Measurements from ENCODE around the gene FGFBP3.

FGFBP3 gene

GRCh38 chr10:91887272-91888076, 21.8 kb downstream of the FGFBP3 start:
- Mint-ChIP-seq H3K36me3 (ENCODE audit: low read depth) (no peaks in the 10 kb centered on the region), H3K4me3 (peak overlapping the region; percentile 81), H3K27ac (peak overlapping the region; percentile 84), H3K9me3 (no peaks in the 10 kb centered on the region), H3K27me3 (peaks cover 17% of the 10 kb centered on the region), H3K4me1 (peaks cover 9% of the 10 kb centered on the region)
- ATAC-seq (peak; percentile 67), DNase-seq (peak; percentile 35)

GRCh38 chr10:91886954-91887271, 22.4 kb downstream of the FGFBP3 start:
- no peaks in the 10 kb centered on the region for H3K36me3 Mint-ChIP-seq (ENCODE audit: low read depth)
- H3K27ac Mint-ChIP-seq = no peak overlapping the region

DNA sequence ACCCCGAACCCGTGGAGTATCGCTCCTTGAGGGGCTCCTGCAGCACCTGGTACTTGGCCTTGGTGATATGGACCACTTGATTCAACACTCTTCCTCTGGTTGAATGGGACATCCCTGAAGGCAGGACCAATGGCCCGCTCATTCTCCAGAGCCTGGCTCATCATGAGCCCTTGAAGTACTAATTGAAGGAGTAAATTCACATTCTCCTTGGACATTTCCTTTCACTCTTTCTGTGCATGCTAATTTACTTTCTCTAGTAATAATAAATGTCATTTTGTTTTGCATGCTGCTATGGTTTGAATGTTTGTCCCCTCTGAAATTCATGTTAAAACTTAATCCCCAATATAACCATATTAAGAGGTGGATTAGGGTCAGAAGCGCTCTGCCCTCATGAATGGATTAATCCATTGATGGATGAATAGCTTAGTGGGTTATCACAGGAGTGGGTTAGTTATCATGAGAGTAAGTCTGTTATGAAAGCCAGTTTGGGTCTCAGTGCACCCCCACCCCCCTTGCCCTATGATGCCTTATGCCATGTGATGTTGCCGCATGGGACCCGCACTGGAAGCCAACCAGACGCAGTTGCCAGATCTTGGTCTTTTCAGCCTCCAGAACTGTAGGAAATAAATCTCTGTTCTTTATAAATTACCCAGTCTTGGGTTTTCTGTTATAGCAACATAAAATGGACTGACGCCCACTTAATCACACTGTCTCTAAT, 23.8 kb downstream of the FGFBP3 start:
- H3K27me3 Mint-ChIP-seq = peaks cover 17% of the 10 kb centered on the region
- no peak overlapping the region for H3K27ac Mint-ChIP-seq
- no peak overlapping the region for H3K4me3 Mint-ChIP-seq

More at GRCh38 chr10:91886954-91887271, 22.4 kb downstream of the FGFBP3 start:
- DNase-seq (no peak), ATAC-seq (no peak)
- H3K4me3 Mint-ChIP-seq = peak overlapping the region; percentile 81
- H3K9me3 Mint-ChIP-seq = no peaks in the 10 kb centered on the region
- H3K4me1 Mint-ChIP-seq = peaks cover 9% of the 10 kb centered on the region
- H3K27me3 Mint-ChIP-seq = peaks cover 17% of the 10 kb centered on the region

DNA sequence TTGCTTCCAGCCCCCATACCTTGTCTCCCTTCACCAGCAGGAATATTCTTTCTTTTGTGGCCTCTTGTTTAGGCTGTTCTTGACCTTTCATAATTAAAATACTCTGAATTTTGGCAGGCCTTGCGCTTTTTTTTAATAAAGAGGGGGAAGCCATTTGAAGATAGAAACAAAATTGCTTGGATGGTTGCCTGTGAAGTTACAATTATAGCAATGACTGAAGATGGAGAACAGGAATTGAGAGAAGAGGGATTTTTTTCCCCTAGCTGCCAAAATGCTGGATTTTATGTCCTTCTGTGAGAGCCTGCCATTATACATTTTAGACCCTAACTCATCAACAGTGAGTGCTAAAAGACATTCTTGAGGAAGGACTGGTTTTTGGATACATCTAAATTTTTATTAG, 24.8 kb downstream of the FGFBP3 start:
- Mint-ChIP-seq H3K27me3 (peaks cover 16% of the 10 kb centered on the region), H3K36me3 (ENCODE audit: low read depth) (no peaks in the 10 kb centered on the region), H3K4me3 (no peak overlapping the region), H3K27ac (no peak overlapping the region), H3K4me1 (peaks cover 9% of the 10 kb centered on the region), H3K9me3 (no peaks in the 10 kb centered on the region)
- DNase-seq (no peak), ATAC-seq (no peak)

More for the DNA sequence above, 23.8 kb downstream of the FGFBP3 start:
- Mint-ChIP-seq H3K4me1 (peaks cover 9% of the 10 kb centered on the region), H3K36me3 (ENCODE audit: low read depth) (no peaks in the 10 kb centered on the region), H3K9me3 (no peaks in the 10 kb centered on the region)
- ATAC-seq (no peak), DNase-seq (no peak)

DNA sequence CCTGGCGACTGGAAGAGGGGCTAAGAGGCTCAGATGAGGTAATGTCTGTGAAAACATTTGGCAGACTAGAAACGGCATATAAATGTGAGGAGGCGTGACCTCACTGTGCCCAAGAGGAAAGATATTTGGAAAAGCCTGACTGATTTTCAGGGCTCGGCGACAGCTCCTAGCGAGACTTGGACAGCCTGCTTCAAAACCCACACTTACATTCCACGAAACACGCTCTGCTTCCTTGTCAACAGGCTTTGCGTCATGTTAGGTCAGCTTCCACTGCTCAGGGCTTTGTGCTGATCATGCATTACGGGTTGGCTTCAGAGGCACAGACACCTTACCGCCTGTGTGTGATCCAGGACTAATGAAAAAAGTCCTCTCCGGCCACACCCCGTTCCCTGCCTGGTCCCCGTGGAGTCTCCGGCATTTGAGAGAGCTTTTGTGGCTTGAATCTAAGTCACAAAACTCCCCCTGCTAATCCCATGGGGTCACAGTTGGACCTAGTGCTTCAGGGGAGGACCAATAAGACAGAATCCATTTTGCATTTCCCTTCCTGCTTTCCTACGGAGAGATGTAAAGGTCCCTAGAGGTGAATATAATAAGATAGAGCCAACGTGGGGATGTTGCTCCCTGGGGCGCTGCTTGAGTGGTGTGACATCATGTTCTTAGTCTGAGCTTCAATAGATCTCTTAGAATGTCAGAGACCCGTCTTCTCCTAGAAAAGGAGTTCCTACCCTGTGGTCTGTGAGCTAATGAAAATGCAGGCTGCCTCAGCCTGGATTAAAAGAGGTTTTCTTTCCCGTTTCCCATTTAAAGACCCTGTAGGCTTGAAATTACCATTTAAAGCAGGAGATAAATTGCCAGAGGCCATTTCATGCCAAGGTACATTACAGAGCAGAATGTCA, 25.5 kb downstream of the FGFBP3 start:
- Mint-ChIP-seq H3K9me3 (no peaks in the 10 kb centered on the region), H3K4me1 (peaks cover 9% of the 10 kb centered on the region), H3K27me3 (peaks cover 12% of the 10 kb centered on the region), H3K36me3 (ENCODE audit: low read depth) (no peaks in the 10 kb centered on the region), H3K4me3 (no peak overlapping the region), H3K27ac (no peak overlapping the region)
- ATAC-seq = no peak
- no peak for DNase-seq

- ATAC-seq = no peak
- H3K27ac Mint-ChIP-seq = no peak overlapping the region
- DNase-seq = no peak
- no peaks in the 10 kb centered on the region for H3K4me1 Mint-ChIP-seq
- H3K4me3 Mint-ChIP-seq = no peak overlapping the region
- no peaks in the 10 kb centered on the region for H3K9me3 Mint-ChIP-seq
- no peaks in the 10 kb centered on the region for H3K36me3 Mint-ChIP-seq (ENCODE audit: low read depth)
- H3K27me3 Mint-ChIP-seq = peaks cover 2% of the 10 kb centered on the region
Observed at GRCh38 chr10:91880310-91880709, 29.0 kb downstream of the FGFBP3 start.

DNA sequence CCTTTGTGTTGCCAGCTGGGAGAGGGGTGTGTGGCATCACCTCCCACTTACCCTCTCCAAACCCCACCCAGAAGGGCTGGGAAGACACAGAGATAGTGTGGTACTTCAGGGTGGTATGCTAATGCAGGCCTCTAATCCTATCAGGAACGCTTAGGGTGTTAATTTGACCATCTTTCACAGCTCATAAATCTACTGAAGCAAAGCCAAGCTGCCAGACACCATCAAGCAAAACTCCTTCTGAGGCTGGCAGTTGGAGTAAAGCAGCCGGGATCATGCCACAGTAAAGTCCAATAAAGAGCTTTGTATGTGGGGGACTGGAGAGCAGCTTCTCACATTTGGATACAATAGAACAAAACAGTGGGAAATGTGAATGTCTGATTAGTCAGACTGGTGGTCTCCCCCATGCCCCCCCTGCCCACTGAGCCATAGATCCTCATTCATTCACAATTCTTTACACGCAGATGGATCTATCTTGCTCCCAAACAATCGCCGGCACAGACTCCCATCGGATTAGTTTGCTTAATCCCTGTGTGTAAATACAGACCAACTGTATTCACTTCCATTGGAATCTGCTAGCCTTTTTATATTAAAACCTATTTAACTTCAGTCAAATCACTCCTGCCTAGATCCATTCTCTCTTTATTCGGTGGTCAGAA, 29.6 kb downstream of the FGFBP3 start:
- Mint-ChIP-seq H3K27me3 (no peaks in the 10 kb centered on the region), H3K36me3 (ENCODE audit: low read depth) (no peaks in the 10 kb centered on the region), H3K27ac (no peak overlapping the region), H3K9me3 (no peaks in the 10 kb centered on the region), H3K4me3 (no peak overlapping the region), H3K4me1 (no peaks in the 10 kb centered on the region)
- DNase-seq (no peak), ATAC-seq (no peak)

GRCh38 chr10:91875779-91876178, 33.5 kb downstream of the FGFBP3 start:
- Mint-ChIP-seq H3K4me1 (no peaks in the 10 kb centered on the region), H3K4me3 (no peak overlapping the region), H3K9me3 (no peaks in the 10 kb centered on the region), H3K27ac (no peak overlapping the region), H3K27me3 (no peaks in the 10 kb centered on the region), H3K36me3 (ENCODE audit: low read depth) (no peaks in the 10 kb centered on the region)
- DNase-seq (no peak), ATAC-seq (peak; percentile 69)

GRCh38 chr10:91875156-91875555, 34.1 kb downstream of the FGFBP3 start:
- Mint-ChIP-seq H3K4me1 (no peaks in the 10 kb centered on the region), H3K27me3 (no peaks in the 10 kb centered on the region)

GRCh38 chr10:91865562-91866081, 43.7 kb downstream of the FGFBP3 start:
- no peak overlapping the region for H3K27ac Mint-ChIP-seq
- ATAC-seq (no peak), DNase-seq (no peak)
- no peak overlapping the region for H3K4me3 Mint-ChIP-seq
- no peaks in the 10 kb centered on the region for H3K4me1 Mint-ChIP-seq
- H3K36me3 Mint-ChIP-seq (ENCODE audit: low read depth) = peaks cover 23% of the 10 kb centered on the region
- H3K9me3 Mint-ChIP-seq = no peaks in the 10 kb centered on the region
- no peaks in the 10 kb centered on the region for H3K27me3 Mint-ChIP-seq

More at GRCh38 chr10:91875156-91875555, 34.1 kb downstream of the FGFBP3 start:
- no peak for DNase-seq
- ATAC-seq = no peak
- Mint-ChIP-seq H3K27ac (no peak overlapping the region), H3K36me3 (ENCODE audit: low read depth) (no peaks in the 10 kb centered on the region), H3K4me3 (no peak overlapping the region), H3K9me3 (no peaks in the 10 kb centered on the region)

DNA sequence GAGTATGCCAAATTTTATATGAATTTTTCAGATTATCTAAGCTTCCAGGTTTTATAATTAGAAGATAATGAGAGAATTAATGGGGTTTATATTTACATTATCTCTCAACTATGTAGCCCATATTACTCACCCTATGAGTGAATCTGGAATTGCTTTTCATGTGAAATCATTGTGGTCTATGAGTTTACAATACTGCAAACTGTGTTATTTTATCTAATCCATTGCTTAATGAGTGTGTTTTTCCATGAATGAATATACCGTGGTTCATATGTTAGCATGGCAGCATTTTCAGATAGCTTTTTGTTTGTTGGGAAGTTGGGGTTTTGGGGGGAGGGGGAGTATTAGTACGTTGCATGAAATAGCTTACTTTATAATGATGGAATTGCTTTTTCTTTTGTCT, 44.5 kb downstream of the FGFBP3 start:
- Mint-ChIP-seq H3K9me3 (no peaks in the 10 kb centered on the region), H3K27me3 (no peaks in the 10 kb centered on the region), H3K36me3 (ENCODE audit: low read depth) (peaks cover 23% of the 10 kb centered on the region), H3K4me3 (no peak overlapping the region), H3K4me1 (no peaks in the 10 kb centered on the region), H3K27ac (no peak overlapping the region)
- ATAC-seq (peak; percentile 46), DNase-seq (no peak)

GRCh38 chr10:91864099-91864498, 45.2 kb downstream of the FGFBP3 start:
- Mint-ChIP-seq H3K4me3 (no peak overlapping the region), H3K27ac (no peak overlapping the region), H3K27me3 (no peaks in the 10 kb centered on the region), H3K36me3 (ENCODE audit: low read depth) (peaks cover 26% of the 10 kb centered on the region), H3K4me1 (no peaks in the 10 kb centered on the region), H3K9me3 (no peaks in the 10 kb centered on the region)
- ATAC-seq (no peak), DNase-seq (no peak)

- no peak for DNase-seq
- no peaks in the 10 kb centered on the region for H3K4me1 Mint-ChIP-seq
- no peak for ATAC-seq
- H3K9me3 Mint-ChIP-seq = no peaks in the 10 kb centered on the region
- no peak overlapping the region for H3K4me3 Mint-ChIP-seq
- H3K27ac Mint-ChIP-seq = peak overlapping the region; percentile 38
- peaks cover 43% of the 10 kb centered on the region for H3K36me3 Mint-ChIP-seq (ENCODE audit: low read depth)
- no peaks in the 10 kb centered on the region for H3K27me3 Mint-ChIP-seq
Observed at GRCh38 chr10:91860885-91861284, 48.4 kb downstream of the FGFBP3 start.

DNA sequence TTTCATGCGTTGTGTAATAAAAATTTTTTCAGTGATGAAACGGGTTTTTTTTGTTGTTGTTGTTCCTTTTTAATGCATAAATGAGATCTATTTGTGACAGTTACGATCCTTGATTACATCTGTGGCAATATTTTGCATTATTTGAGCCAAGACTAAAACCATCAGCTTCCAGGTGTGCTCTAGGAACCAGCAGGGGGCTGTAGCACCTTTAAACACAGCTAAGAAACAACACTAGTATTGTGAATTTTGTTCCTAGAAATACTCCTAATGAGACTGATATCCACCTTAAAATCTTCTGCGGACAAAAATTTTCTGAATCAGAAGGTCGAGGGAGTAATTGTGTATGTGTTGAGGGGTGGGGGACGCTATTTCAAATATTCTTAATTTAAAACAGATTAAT, 52.6 kb downstream of the FGFBP3 start:
- H3K36me3 Mint-ChIP-seq (ENCODE audit: low read depth) = peaks cover 38% of the 10 kb centered on the region

More for the DNA sequence above, 52.6 kb downstream of the FGFBP3 start:
- Mint-ChIP-seq H3K4me1 (no peaks in the 10 kb centered on the region), H3K27ac (no peak overlapping the region), H3K27me3 (no peaks in the 10 kb centered on the region), H3K4me3 (no peak overlapping the region), H3K9me3 (no peaks in the 10 kb centered on the region)
- DNase-seq (no peak), ATAC-seq (no peak)

Data from activated naive CD8-positive, alpha-beta T cell treated with anti-CD3 and anti-CD28 coated beads, Interleukin-2, amount 50 U/mL, for 24 hours (primary cell).